ENCODE measurements around the gene SAMD11.

Gene SAMD11

GRCh38 chr1:918353-918752 lies 5.4 kb upstream of the SAMD11 start:
- DNase-seq (ENCODE audit: low read depth) = no peak

- DNase-seq (ENCODE audit: low read depth) = no peak
Observed at GRCh38 chr1:918843-919242, 4.9 kb upstream of the SAMD11 start.

- DNase-seq (ENCODE audit: low read depth) = no peak
Observed at GRCh38 chr1:919271-919872, 4.4 kb upstream of the SAMD11 start.

GRCh38 chr1:920010-920409 lies 3.7 kb upstream of the SAMD11 start:
- DNase-seq (ENCODE audit: low read depth) = no peak

GRCh38 chr1:920521-920920 lies 3.2 kb upstream of the SAMD11 start:
- DNase-seq (ENCODE audit: low read depth) = no peak

- DNase-seq (ENCODE audit: low read depth) = no peak
Observed at GRCh38 chr1:921011-921837, 2.5 kb upstream of the SAMD11 start.

GRCh38 chr1:923991-924655 lies 400 bp downstream of the SAMD11 start:
- DNase-seq (ENCODE audit: low read depth) = no peak

GRCh38 chr1:924656-925560 lies 1.2 kb downstream of the SAMD11 start:
- no peak for DNase-seq (ENCODE audit: low read depth)

- DNase-seq (ENCODE audit: low read depth) = no peak
Observed at GRCh38 chr1:925561-926421, 2.1 kb downstream of the SAMD11 start.

GRCh38 chr1:927234-927633 lies 3.5 kb downstream of the SAMD11 start:
- no peak for DNase-seq (ENCODE audit: low read depth)

- no peak for DNase-seq (ENCODE audit: low read depth)
Observed at GRCh38 chr1:927748-928147, 4.0 kb downstream of the SAMD11 start.

GRCh38 chr1:928825-929661 lies 5.3 kb downstream of the SAMD11 start:
- no peak for DNase-seq (ENCODE audit: low read depth)

- no peak for DNase-seq (ENCODE audit: low read depth)
Observed at GRCh38 chr1:929712-930632, 6.2 kb downstream of the SAMD11 start.

GRCh38 chr1:930633-931138 lies 7.0 kb downstream of the SAMD11 start:
- no peak for DNase-seq (ENCODE audit: low read depth)

GRCh38 chr1:931380-932172 lies 7.9 kb downstream of the SAMD11 start:
- no peak for DNase-seq (ENCODE audit: low read depth)

- no peak for DNase-seq (ENCODE audit: low read depth)
Observed at GRCh38 chr1:932173-932510, 8.4 kb downstream of the SAMD11 start.

- DNase-seq (ENCODE audit: low read depth) = no peak
Observed at GRCh38 chr1:932776-933602, 9.3 kb downstream of the SAMD11 start.

Measured in activated T-cell treated with anti-CD3 and anti-CD28 coated beads for 1 hour (primary cell).